ENCODE measurements around the gene RNF26. TPM values are rescaled to one million over a fixed set of nuclear protein-coding genes. Genes with fewer than 3 reads are reported as not detected.

Gene RNF26
- total RNA-seq, 2 donors from 2014 or later: 51.8 to 76.3 TPM

GRCh38 chr11:119300198-119300964 lies 33.9 kb upstream of the RNF26 start:
- Histone ChIP-seq H3K9me3 (ENCODE audit: control insufficient read depth, low read length) (no peaks in the 10 kb centered on the region), H3K9ac (ENCODE audit: extremely low read depth, low read length, poor library complexity, severe bottlenecking) (no peak overlapping the region)

GRCh38 chr11:119303227-119303718 lies 31.1 kb upstream of the RNF26 start:
- DNase-seq: no peak
- Mint-ChIP-seq H3K27me3 (ENCODE audit: insufficient read depth) (no peaks in the 10 kb centered on the region), H3K36me3 (ENCODE audit: low read depth) (peaks cover 59% of the 10 kb centered on the region), H3K9me3 (no peaks in the 10 kb centered on the region), H3K4me1 (peaks cover 5% of the 10 kb centered on the region), H3K27ac (no peak overlapping the region), H3K4me3 (no peak overlapping the region)
- 94 to 100% methylated on average over 2 to 5 of the region's 5 CpGs for WGBS, 2 experiments (ENCODE audit: insufficient coverage in 1 of 2, insufficient read length in 1 of 2)
- no peak overlapping the region for H3K27ac ChIP-seq (ENCODE audit: low read depth, low read length)
- no peak for TF ChIP-seq CTCF (conservative IDR thresholded peaks at IDR 0.05)
- H3K27me3 ChIP-seq (ENCODE audit: control insufficient read depth, insufficient read depth, low read length, poor library complexity, severe bottlenecking): no peaks in the 10 kb centered on the region
- H3K36me3 ChIP-seq (ENCODE audit: control insufficient read depth, insufficient read depth, low read length): peaks cover 62% of the 10 kb centered on the region
- H3K4me3 ChIP-seq (ENCODE audit: low read length): no peak overlapping the region
- H3K9me3 ChIP-seq (ENCODE audit: control insufficient read depth, low read length): no peaks in the 10 kb centered on the region
- no peak overlapping the region for H3K9ac ChIP-seq (ENCODE audit: extremely low read depth, low read length, poor library complexity, severe bottlenecking)
- H3K4me1 ChIP-seq (ENCODE audit: control insufficient read depth, insufficient read depth, low read length): no peaks in the 10 kb centered on the region

More at GRCh38 chr11:119300198-119300964, 33.9 kb upstream of the RNF26 start:
- Mint-ChIP-seq H3K9me3 (no peaks in the 10 kb centered on the region), H3K4me3 (no peak overlapping the region), H3K27me3 (ENCODE audit: insufficient read depth) (no peaks in the 10 kb centered on the region), H3K4me1 (no peaks in the 10 kb centered on the region), H3K27ac (no peak overlapping the region), H3K36me3 (ENCODE audit: low read depth) (peaks cover 73% of the 10 kb centered on the region)
- Histone ChIP-seq H3K27ac (ENCODE audit: low read depth, low read length) (no peak overlapping the region), H3K36me3 (ENCODE audit: control insufficient read depth, insufficient read depth, low read length) (peaks cover 78% of the 10 kb centered on the region), H3K4me3 (ENCODE audit: low read length) (no peak overlapping the region), H3K27me3 (ENCODE audit: control insufficient read depth, insufficient read depth, low read length, poor library complexity, severe bottlenecking) (no peaks in the 10 kb centered on the region), H3K4me1 (ENCODE audit: control insufficient read depth, insufficient read depth, low read length) (no peaks in the 10 kb centered on the region)
- WGBS, 2 experiments (ENCODE audit: insufficient coverage in 1 of 2, insufficient read length in 1 of 2): 80 to 100% methylated on average over 1 to 3 of the region's 3 CpGs
- no peak for DNase-seq
- TF ChIP-seq CTCF (conservative IDR thresholded peaks at IDR 0.05): no peak

- H3K9me3 ChIP-seq (ENCODE audit: control insufficient read depth, low read length): no peaks in the 10 kb centered on the region
- H3K4me3 Mint-ChIP-seq: no peak overlapping the region
- WGBS, 2 experiments (ENCODE audit: insufficient coverage in 1 of 2, insufficient read length in 1 of 2): 88 to 95% methylated on average over 7 of the region's 7 CpGs
- H3K36me3 ChIP-seq (ENCODE audit: control insufficient read depth, insufficient read depth, low read length): peaks cover 49% of the 10 kb centered on the region
- H3K4me1 ChIP-seq (ENCODE audit: control insufficient read depth, insufficient read depth, low read length): no peaks in the 10 kb centered on the region
- no peak overlapping the region for H3K9ac ChIP-seq (ENCODE audit: extremely low read depth, low read length, poor library complexity, severe bottlenecking)
- H3K9me3 Mint-ChIP-seq: no peaks in the 10 kb centered on the region
- peaks cover 9% of the 10 kb centered on the region for H3K4me1 Mint-ChIP-seq
- no peaks in the 10 kb centered on the region for H3K27me3 Mint-ChIP-seq (ENCODE audit: insufficient read depth)
- no peak for TF ChIP-seq CTCF (conservative IDR thresholded peaks at IDR 0.05)
- no peaks in the 10 kb centered on the region for H3K27me3 ChIP-seq (ENCODE audit: control insufficient read depth, insufficient read depth, low read length, poor library complexity, severe bottlenecking)
- H3K27ac ChIP-seq (ENCODE audit: low read depth, low read length): peak overlapping the region; percentile 64
- no peak overlapping the region for H3K4me3 ChIP-seq (ENCODE audit: low read length)
- no peak overlapping the region for H3K27ac Mint-ChIP-seq
- DNase-seq: no peak
- H3K36me3 Mint-ChIP-seq (ENCODE audit: low read depth): peaks cover 47% of the 10 kb centered on the region
Measured at GRCh38 chr11:119305556-119306372, 28.6 kb upstream of the RNF26 start.
